ENCODE results near the gene MTF2.

- no peak for TF ChIP-seq SUZ12 (IDR thresholded peaks at IDR 0.05; ENCODE audit: extremely low read depth, insufficient read depth, insufficient read length)
- no peak for TF ChIP-seq ZNF274 (IDR thresholded peaks at IDR 0.05; ENCODE audit: low read depth, low read length)
Measured at GRCh38 chr1:93107395-93107794, 28.3 kb downstream of the MTF2 start.

Measured in NT2/D1 (cell line).